Kasumi-1 (cell line): ENCODE measurements around the gene SUMO3.
"Not testable (repeated sequence)": the region's sequence is repeated elsewhere in the genome, so short reads cannot be mapped to it uniquely, and the experiment has no call there.

Experiments
- DNase-seq, 2 experiments: peaks; one replicate each; lab custom pipeline; 2025; lab: John Stamatoyannopoulos, UW

The SUMO3 gene

GRCh38 chr21:44846485-44847260, 28.8 kb upstream of the SUMO3 start:
- peak; percentile 84 to 90 for DNase-seq

GRCh38 chr21:44846224-44846484, 28.3 kb upstream of the SUMO3 start:
- DNase-seq = no peak

GRCh38 chr21:44845418-44846223, 27.8 kb upstream of the SUMO3 start:
- DNase-seq = peak; percentile 48 to 53

GRCh38 chr21:44844256-44844655, 26.4 kb upstream of the SUMO3 start:
- DNase-seq = no peak

- DNase-seq = no peak
These were observed 25.0 kb upstream of the SUMO3 start for GRCh38 chr21:44842721-44843445.

- no peak for DNase-seq
These were observed 24.2 kb upstream of the SUMO3 start for GRCh38 chr21:44842087-44842486.

GRCh38 chr21:44840771-44841170, 22.9 kb upstream of the SUMO3 start:
- no peak for DNase-seq

- DNase-seq = no peak
These were observed 21.1 kb upstream of the SUMO3 start for GRCh38 chr21:44838951-44839350.

GRCh38 chr21:44838039-44838895, 20.4 kb upstream of the SUMO3 start:
- DNase-seq = no peak

GRCh38 chr21:44837537-44837936, 19.7 kb upstream of the SUMO3 start:
- DNase-seq = no peak

- DNase-seq = no peak
These were observed 19.0 kb upstream of the SUMO3 start for GRCh38 chr21:44836666-44837471.

- DNase-seq = no peak
These were observed 18.4 kb upstream of the SUMO3 start for GRCh38 chr21:44836349-44836665.

- DNase-seq = no peak
These were observed 17.7 kb upstream of the SUMO3 start for GRCh38 chr21:44835647-44835973.

GRCh38 chr21:44834951-44835646, 17.2 kb upstream of the SUMO3 start:
- DNase-seq = no peak

- no peak for DNase-seq
These were observed 16.5 kb upstream of the SUMO3 start for GRCh38 chr21:44834231-44834950.

GRCh38 chr21:44833663-44834062, 15.8 kb upstream of the SUMO3 start:
- no peak for DNase-seq

GRCh38 chr21:44832516-44833255, 14.8 kb upstream of the SUMO3 start:
- DNase-seq = not testable (repeated sequence)

GRCh38 chr21:44831227-44831860, 13.5 kb upstream of the SUMO3 start:
- peak; percentile 19 to 20 for DNase-seq
